ENCODE data around the gene ADK. TPM values are rescaled to one million over a fixed set of nuclear protein-coding genes. Genes with fewer than 3 reads are reported as not detected.

Gene ADK
- total RNA-seq, 1 donor from 2014 or later = 62.0 TPM

- peaks cover 7% of the 10 kb centered on the region for H3K4me1 Mint-ChIP-seq (ENCODE audit: low read depth, unreplicated experiment)
- FAIRE-seq = no peak
- H3K4me3 Mint-ChIP-seq (ENCODE audit: unreplicated experiment) = no peak overlapping the region
- peaks cover 3% of the 10 kb centered on the region for H3K9me3 Mint-ChIP-seq (ENCODE audit: unreplicated experiment)
- Histone ChIP-seq H3K79me2 (ENCODE audit: insufficient read depth, low read length) (no peaks in the 10 kb centered on the region), H4K20me1 (ENCODE audit: insufficient read depth, low read length) (no peaks in the 10 kb centered on the region), H3K9me3 (ENCODE audit: insufficient read depth, low read depth, low read length) (no peaks in the 10 kb centered on the region), H3K4me1 (ENCODE audit: insufficient read depth, low read length) (no peaks in the 10 kb centered on the region), H3K4me3 (ENCODE audit: insufficient read depth, low read depth, low read length) (no peak overlapping the region), H3K4me2 (ENCODE audit: low read length) (no peak overlapping the region), H3K36me3 (ENCODE audit: insufficient read depth, low read length) (no peaks in the 10 kb centered on the region), H3K27ac (ENCODE audit: low read depth, low read length) (no peak overlapping the region), H2AFZ (ENCODE audit: low read depth, low read length) (no peak overlapping the region), H3K27me3 (ENCODE audit: insufficient read depth, low read length) (no peaks in the 10 kb centered on the region), H3K9ac (ENCODE audit: low read length) (no peak overlapping the region)
- DNase-seq (ENCODE audit: low read depth) = no peak
- H3K27me3 Mint-ChIP-seq (ENCODE audit: low read depth, unreplicated experiment) = no peaks in the 10 kb centered on the region
- no peak for TF ChIP-seq EZH2 (IDR thresholded peaks at IDR 0.05; ENCODE audit: insufficient read depth, low read length)
- TF ChIP-seq, protein P1, sequence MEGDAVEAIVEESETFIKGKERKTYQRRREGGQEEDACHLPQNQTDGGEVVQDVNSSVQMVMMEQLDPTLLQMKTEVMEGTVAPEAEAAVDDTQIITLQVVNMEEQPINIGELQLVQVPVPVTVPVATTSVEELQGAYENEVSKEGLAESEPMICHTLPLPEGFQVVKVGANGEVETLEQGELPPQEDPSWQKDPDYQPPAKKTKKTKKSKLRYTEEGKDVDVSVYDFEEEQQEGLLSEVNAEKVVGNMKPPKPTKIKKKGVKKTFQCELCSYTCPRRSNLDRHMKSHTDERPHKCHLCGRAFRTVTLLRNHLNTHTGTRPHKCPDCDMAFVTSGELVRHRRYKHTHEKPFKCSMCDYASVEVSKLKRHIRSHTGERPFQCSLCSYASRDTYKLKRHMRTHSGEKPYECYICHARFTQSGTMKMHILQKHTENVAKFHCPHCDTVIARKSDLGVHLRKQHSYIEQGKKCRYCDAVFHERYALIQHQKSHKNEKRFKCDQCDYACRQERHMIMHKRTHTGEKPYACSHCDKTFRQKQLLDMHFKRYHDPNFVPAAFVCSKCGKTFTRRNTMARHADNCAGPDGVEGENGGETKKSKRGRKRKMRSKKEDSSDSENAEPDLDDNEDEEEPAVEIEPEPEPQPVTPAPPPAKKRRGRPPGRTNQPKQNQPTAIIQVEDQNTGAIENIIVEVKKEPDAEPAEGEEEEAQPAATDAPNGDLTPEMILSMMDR (IDR thresholded peaks at IDR 0.05; ENCODE audit: insufficient read depth, low read depth, low read length) = no peak
- H3K36me3 Mint-ChIP-seq (ENCODE audit: low read depth, unreplicated experiment) = no peaks in the 10 kb centered on the region
- H3K27ac Mint-ChIP-seq (ENCODE audit: unreplicated experiment) = no peak overlapping the region
Observed at GRCh38 chr10:74642901-74643595, 492.0 kb downstream of the ADK start.

DNA sequence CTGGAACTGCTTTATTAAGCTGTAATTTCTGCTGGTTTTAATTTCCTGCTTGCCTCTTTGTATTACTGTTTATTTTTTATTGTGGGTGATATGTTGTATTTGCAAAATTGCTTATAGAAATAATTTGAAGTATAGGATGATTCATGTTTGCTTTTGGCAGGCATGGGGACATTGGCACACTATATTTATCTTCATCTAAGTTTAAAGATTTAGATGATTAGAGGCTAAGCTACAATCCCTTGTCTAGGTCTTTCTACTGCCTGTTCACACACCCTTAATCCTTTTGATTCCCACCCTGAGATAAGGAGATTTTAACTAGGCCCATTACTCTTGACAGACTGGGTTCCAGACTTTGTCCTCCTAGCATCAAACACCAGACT lies 492.6 kb downstream of the ADK start:
- no peaks in the 10 kb centered on the region for H3K9me3 ChIP-seq (ENCODE audit: insufficient read depth, low read depth, low read length)
- H3K4me1 ChIP-seq (ENCODE audit: insufficient read depth, low read length) = no peaks in the 10 kb centered on the region
- peaks cover 3% of the 10 kb centered on the region for H3K9me3 Mint-ChIP-seq (ENCODE audit: unreplicated experiment)
- FAIRE-seq (no peak), DNase-seq (ENCODE audit: low read depth) (no peak)
- H4K20me1 ChIP-seq (ENCODE audit: insufficient read depth, low read length) = no peaks in the 10 kb centered on the region
- TF ChIP-seq, protein P1 (IDR thresholded peaks at IDR 0.05; ENCODE audit: insufficient read depth, low read depth, low read length) = no peak
- no peak for TF ChIP-seq EZH2 (IDR thresholded peaks at IDR 0.05; ENCODE audit: insufficient read depth, low read length)
- H3K27me3 ChIP-seq (ENCODE audit: insufficient read depth, low read length) = no peaks in the 10 kb centered on the region
- H3K27ac ChIP-seq (ENCODE audit: low read depth, low read length) = no peak overlapping the region
- no peak overlapping the region for H3K4me3 ChIP-seq (ENCODE audit: insufficient read depth, low read depth, low read length)
- H3K36me3 Mint-ChIP-seq (ENCODE audit: low read depth, unreplicated experiment) = peaks cover 3% of the 10 kb centered on the region
- no peak overlapping the region for H3K9ac ChIP-seq (ENCODE audit: low read length)
- no peak overlapping the region for H3K4me2 ChIP-seq (ENCODE audit: low read length)
- no peaks in the 10 kb centered on the region for H3K27me3 Mint-ChIP-seq (ENCODE audit: low read depth, unreplicated experiment)
- H3K4me1 Mint-ChIP-seq (ENCODE audit: low read depth, unreplicated experiment) = peaks cover 7% of the 10 kb centered on the region
- H3K27ac Mint-ChIP-seq (ENCODE audit: unreplicated experiment) = no peak overlapping the region
- no peaks in the 10 kb centered on the region for H3K36me3 ChIP-seq (ENCODE audit: insufficient read depth, low read length)
- no peaks in the 10 kb centered on the region for H3K79me2 ChIP-seq (ENCODE audit: insufficient read depth, low read length)
- H3K4me3 Mint-ChIP-seq (ENCODE audit: unreplicated experiment) = no peak overlapping the region
- no peak overlapping the region for H2AFZ ChIP-seq (ENCODE audit: low read depth, low read length)

GRCh38 chr10:74644738-74645137 lies 493.7 kb downstream of the ADK start:
- peaks cover 5% of the 10 kb centered on the region for H3K36me3 Mint-ChIP-seq (ENCODE audit: low read depth, unreplicated experiment)
- FAIRE-seq (no peak), DNase-seq (ENCODE audit: low read depth) (no peak)
- H3K27me3 Mint-ChIP-seq (ENCODE audit: low read depth, unreplicated experiment) = no peaks in the 10 kb centered on the region
- H3K4me3 Mint-ChIP-seq (ENCODE audit: unreplicated experiment) = no peak overlapping the region
- H3K27me3 ChIP-seq (ENCODE audit: insufficient read depth, low read length) = no peaks in the 10 kb centered on the region
- H3K4me2 ChIP-seq (ENCODE audit: low read length) = no peak overlapping the region
- peaks cover 3% of the 10 kb centered on the region for H3K9me3 Mint-ChIP-seq (ENCODE audit: unreplicated experiment)
- H3K27ac ChIP-seq (ENCODE audit: low read depth, low read length) = no peak overlapping the region
- H3K4me1 ChIP-seq (ENCODE audit: insufficient read depth, low read length) = no peaks in the 10 kb centered on the region
- no peak overlapping the region for H3K4me3 ChIP-seq (ENCODE audit: insufficient read depth, low read depth, low read length)
- H3K9me3 ChIP-seq (ENCODE audit: insufficient read depth, low read depth, low read length) = no peaks in the 10 kb centered on the region
- H3K36me3 ChIP-seq (ENCODE audit: insufficient read depth, low read length) = no peaks in the 10 kb centered on the region
- no peak overlapping the region for H2AFZ ChIP-seq (ENCODE audit: low read depth, low read length)
- H3K9ac ChIP-seq (ENCODE audit: low read length) = no peak overlapping the region
- no peak overlapping the region for H3K27ac Mint-ChIP-seq (ENCODE audit: unreplicated experiment)
- no peak for TF ChIP-seq EZH2 (IDR thresholded peaks at IDR 0.05; ENCODE audit: insufficient read depth, low read length)
- TF ChIP-seq, protein P1 (IDR thresholded peaks at IDR 0.05; ENCODE audit: insufficient read depth, low read depth, low read length) = no peak
- peaks cover 7% of the 10 kb centered on the region for H3K4me1 Mint-ChIP-seq (ENCODE audit: low read depth, unreplicated experiment)
- H4K20me1 ChIP-seq (ENCODE audit: insufficient read depth, low read length) = no peaks in the 10 kb centered on the region
- no peaks in the 10 kb centered on the region for H3K79me2 ChIP-seq (ENCODE audit: insufficient read depth, low read length)
